ENCODE measurements around the gene SNX11.

DNA sequence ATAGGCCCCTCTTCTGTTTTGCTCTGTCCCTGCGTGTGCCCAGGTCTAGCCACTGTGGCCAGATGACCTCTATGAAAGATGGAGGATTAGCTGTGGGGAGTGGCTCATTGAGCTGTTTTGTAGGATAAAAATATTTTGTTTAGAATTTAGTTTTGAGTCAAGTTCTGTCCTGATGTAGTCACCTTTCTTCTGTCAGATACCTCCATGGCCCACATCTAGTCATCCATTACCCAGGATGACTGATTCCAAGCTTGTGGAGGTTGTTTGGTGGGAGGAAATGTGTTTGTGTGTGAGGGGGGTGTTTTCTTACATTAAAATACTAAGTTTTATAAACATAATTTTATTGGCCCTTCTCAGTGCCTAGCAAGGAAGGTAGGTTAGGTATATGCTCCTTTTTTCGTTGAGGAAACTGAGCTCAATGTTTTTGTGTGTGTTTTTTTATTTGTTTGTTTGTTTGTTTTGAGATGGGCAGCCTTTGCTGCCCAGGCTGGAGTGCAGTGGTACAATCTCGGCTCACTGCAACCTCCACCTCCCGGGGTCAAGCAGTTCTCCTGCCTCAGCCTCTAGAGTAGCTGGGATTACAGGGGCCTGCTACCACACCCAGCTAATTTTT lies 16.3 kb downstream of the SNX11 start:
- TF ChIP-seq, protein P1, sequence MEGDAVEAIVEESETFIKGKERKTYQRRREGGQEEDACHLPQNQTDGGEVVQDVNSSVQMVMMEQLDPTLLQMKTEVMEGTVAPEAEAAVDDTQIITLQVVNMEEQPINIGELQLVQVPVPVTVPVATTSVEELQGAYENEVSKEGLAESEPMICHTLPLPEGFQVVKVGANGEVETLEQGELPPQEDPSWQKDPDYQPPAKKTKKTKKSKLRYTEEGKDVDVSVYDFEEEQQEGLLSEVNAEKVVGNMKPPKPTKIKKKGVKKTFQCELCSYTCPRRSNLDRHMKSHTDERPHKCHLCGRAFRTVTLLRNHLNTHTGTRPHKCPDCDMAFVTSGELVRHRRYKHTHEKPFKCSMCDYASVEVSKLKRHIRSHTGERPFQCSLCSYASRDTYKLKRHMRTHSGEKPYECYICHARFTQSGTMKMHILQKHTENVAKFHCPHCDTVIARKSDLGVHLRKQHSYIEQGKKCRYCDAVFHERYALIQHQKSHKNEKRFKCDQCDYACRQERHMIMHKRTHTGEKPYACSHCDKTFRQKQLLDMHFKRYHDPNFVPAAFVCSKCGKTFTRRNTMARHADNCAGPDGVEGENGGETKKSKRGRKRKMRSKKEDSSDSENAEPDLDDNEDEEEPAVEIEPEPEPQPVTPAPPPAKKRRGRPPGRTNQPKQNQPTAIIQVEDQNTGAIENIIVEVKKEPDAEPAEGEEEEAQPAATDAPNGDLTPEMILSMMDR (IDR thresholded peaks at IDR 0.05), result no peak
- no peak for TF ChIP-seq POLR2A (IDR thresholded peaks at IDR 0.05)

All from esophagus squamous epithelium (tissue), 4 donors.